Suprapubic skin (tissue), 4 donors: ENCODE data around the gene ZNF841. TPM values are rescaled to one million over a fixed set of nuclear protein-coding genes. Genes with fewer than 3 reads are reported as not detected.

Experiments used
- total RNA-seq, 4 donors: library from RNA; depleted of rRNA; stranded (reverse); fragments of >200 nt; gene quantifications; one replicate each; pipeline ENCODE4 v1.1.0, GENCODE V29; 2016

The ZNF841 gene
- total RNA-seq, 4 donors from 2014 or later, result 12.4 to 33.7 (median 18.6) TPM

Other genes starting within 250 kb of the ZNF841 start
- gene ZNF577, start 207.8 kb downstream of the ZNF841 start, total RNA-seq, result 10 to 100 TPM in 3 of 4 donors, 1 to 10 TPM in 1; 8.5 to 47.5 (median 17.9) TPM
- 10 to 100 TPM in 3 of 4 donors, 1 to 10 TPM in 1; 9.0 to 19.7 (median 14.3) TPM for gene ZNF649, start 190.7 kb downstream of the ZNF841 start, total RNA-seq
- 1 to 10 TPM; 2.2 to 4.4 (median 3.0) TPM for gene ZNF613, start 168.3 kb downstream of the ZNF841 start, total RNA-seq
- gene ZNF350, start 108.9 kb downstream of the ZNF841 start, total RNA-seq, result 10 to 100 TPM in 2 of 4 donors, 1 to 10 TPM in 2; 7.0 to 15.9 (median 11.9) TPM
- gene ZNF615, start 87.6 kb downstream of the ZNF841 start, total RNA-seq, result 10 to 100 TPM; 10.2 to 19.6 (median 13.6) TPM
- 1 to 10 TPM; 4.1 to 8.5 (median 4.6) TPM for gene ZNF614, start 67.4 kb downstream of the ZNF841 start, total RNA-seq
- gene ZNF432, start 46.9 kb downstream of the ZNF841 start, total RNA-seq, result 10 to 100 TPM in 3 of 4 donors, 1 to 10 TPM in 1; 5.6 to 41.1 (median 13.4) TPM
- 10 to 100 TPM in 1 of 4 donors, 1 to 10 TPM in 3; 5.1 to 12.2 (median 6.6) TPM for gene ZNF616, start 44.2 kb upstream of the ZNF841 start, total RNA-seq
- 10 to 100 TPM in 3 of 4 donors, 1 to 10 TPM in 1; 7.3 to 25.7 (median 15.9) TPM for gene ZNF836, start 75.9 kb upstream of the ZNF841 start, total RNA-seq
- 100 to 1,000 TPM; 206 to 285 (median 217) TPM for gene PPP2R1A, start 94.3 kb upstream of the ZNF841 start, total RNA-seq
- 10 to 100 TPM in 2 of 4 donors, 1 to 10 TPM in 2; 8.0 to 17.1 (median 12.3) TPM for gene ZNF766, start 173.8 kb upstream of the ZNF841 start, total RNA-seq
- 10 to 100 TPM in 1 of 4 donors, 1 to 10 TPM in 3; 4.3 to 11.4 (median 7.2) TPM for gene ZNF480, start 201.4 kb upstream of the ZNF841 start, total RNA-seq
- gene ZNF610, start 240.5 kb upstream of the ZNF841 start, total RNA-seq, result 1 to 10 TPM; 1.0 to 5.3 (median 1.2) TPM